Endothelial cell (in vitro differentiated cells): ENCODE results near the gene HRAS. TPM values are rescaled to one million over a fixed set of nuclear protein-coding genes. Genes with fewer than 3 reads are reported as not detected.
"Not testable (repeated sequence)": the region's sequence is repeated elsewhere in the genome, so short reads cannot be mapped to it uniquely, and the experiment has no call there.

Experiments
- DNase-seq: peaks from one replicate; pipeline ENCODE4 v3.0.0; 2021; ENCODE audit warnings: low spot score
- H3K27ac Mint-ChIP-seq: one replicate; pipeline ENCODE4 v1.8.0; 2021; ENCODE audit warnings: mixed read lengths, inconsistent platforms; ENCODE audit not compliant: unreplicated experiment
- H3K27me3 Mint-ChIP-seq: one replicate; pipeline ENCODE4 v1.8.0; 2021; ENCODE audit warnings: mild to moderate bottlenecking, moderate library complexity, mixed read lengths, inconsistent platforms; ENCODE audit not compliant: unreplicated experiment
- H3K36me3 Mint-ChIP-seq: one replicate; pipeline ENCODE4 v1.8.0; 2021; ENCODE audit warnings: mild to moderate bottlenecking, low read depth, mixed read lengths, inconsistent platforms; ENCODE audit not compliant: unreplicated experiment
- H3K4me1 Mint-ChIP-seq: one replicate; pipeline ENCODE4 v1.8.0; 2021; ENCODE audit warnings: mild to moderate bottlenecking, mixed read lengths, inconsistent platforms; ENCODE audit not compliant: unreplicated experiment
- H3K4me3 Mint-ChIP-seq: one replicate; pipeline ENCODE4 v1.8.0; 2021; ENCODE audit warnings: mild to moderate bottlenecking, mixed read lengths, inconsistent platforms; ENCODE audit not compliant: unreplicated experiment
- H3K9me3 Mint-ChIP-seq: one replicate; pipeline ENCODE4 v1.8.0; 2021; ENCODE audit warnings: mixed read lengths, inconsistent platforms; ENCODE audit not compliant: unreplicated experiment
- total RNA-seq: library from RNA; stranded (reverse); fragmentation: NEBNext Ultra II Directional; extraction: Animal tissue kit (Norgen Biotek cat#: 25700); gene quantifications from one replicate; pipeline ENCODE4 v1.2.1, GENCODE V29; 2021; ENCODE audit not compliant: unreplicated experiment
- TF ChIP-seq, protein P1 (sequence below): fragments of 200-600 bp; sonication (generic); IDR thresholded peaks from one replicate; pipeline ENCODE4 v1.5.0; 2021; ENCODE audit warnings: antibody characterized with exemption; ENCODE audit not compliant: unreplicated experiment

HRAS gene
- total RNA-seq, 1 donor from 2014 or later, result 92.4 TPM

GRCh38 chr11:521177-521688 is 14.1 kb downstream of the HRAS start:
- TF ChIP-seq, protein P1, sequence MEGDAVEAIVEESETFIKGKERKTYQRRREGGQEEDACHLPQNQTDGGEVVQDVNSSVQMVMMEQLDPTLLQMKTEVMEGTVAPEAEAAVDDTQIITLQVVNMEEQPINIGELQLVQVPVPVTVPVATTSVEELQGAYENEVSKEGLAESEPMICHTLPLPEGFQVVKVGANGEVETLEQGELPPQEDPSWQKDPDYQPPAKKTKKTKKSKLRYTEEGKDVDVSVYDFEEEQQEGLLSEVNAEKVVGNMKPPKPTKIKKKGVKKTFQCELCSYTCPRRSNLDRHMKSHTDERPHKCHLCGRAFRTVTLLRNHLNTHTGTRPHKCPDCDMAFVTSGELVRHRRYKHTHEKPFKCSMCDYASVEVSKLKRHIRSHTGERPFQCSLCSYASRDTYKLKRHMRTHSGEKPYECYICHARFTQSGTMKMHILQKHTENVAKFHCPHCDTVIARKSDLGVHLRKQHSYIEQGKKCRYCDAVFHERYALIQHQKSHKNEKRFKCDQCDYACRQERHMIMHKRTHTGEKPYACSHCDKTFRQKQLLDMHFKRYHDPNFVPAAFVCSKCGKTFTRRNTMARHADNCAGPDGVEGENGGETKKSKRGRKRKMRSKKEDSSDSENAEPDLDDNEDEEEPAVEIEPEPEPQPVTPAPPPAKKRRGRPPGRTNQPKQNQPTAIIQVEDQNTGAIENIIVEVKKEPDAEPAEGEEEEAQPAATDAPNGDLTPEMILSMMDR, result no peak
- no peaks in the 10 kb centered on the region for H3K9me3 Mint-ChIP-seq

DNA sequence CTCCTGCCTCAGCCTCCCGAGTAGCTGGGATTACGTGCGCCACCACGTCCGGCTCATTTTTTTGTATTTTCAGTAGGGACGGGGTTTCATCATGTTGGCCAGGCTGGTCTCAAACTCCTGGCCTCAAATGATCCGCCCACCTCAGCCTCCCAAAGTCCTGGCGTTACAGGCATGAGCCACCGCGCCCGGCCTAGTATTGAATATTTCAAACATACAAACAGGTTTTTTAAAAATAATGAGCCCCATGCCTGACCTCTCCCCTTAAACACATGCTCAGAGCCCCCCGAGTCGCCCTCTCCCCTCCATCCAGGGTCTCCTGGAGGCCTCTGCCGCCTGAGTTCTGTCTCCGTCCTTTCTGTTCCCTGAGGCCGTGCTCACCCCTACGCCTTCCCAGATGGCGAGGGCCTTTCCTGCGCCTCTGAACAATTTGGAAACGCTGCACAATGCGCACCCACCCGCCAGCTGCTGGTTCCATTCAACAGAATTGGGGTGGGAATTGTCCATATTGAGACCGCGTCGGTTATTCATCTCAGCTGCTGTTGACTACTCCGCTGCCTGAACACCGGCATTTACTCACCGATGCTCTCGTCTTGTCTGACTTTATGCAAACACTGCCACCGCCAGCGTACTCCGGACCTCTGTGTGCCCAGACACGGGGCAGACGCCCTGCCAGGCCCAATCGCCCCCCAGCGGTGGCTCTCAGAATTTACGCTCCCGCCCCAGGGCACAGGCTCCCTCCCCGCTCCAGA is 14.8 kb downstream of the HRAS start:
- Mint-ChIP-seq H3K27ac (no peak overlapping the region), H3K4me3 (peak overlapping the region; percentile 15), H3K27me3 (peaks cover 10% of the 10 kb centered on the region), H3K4me1 (no peaks in the 10 kb centered on the region), H3K9me3 (no peaks in the 10 kb centered on the region), H3K36me3 (peaks cover 24% of the 10 kb centered on the region)
- TF ChIP-seq, protein P1, result no peak
- no peak for DNase-seq

More at GRCh38 chr11:521177-521688, 14.1 kb downstream of the HRAS start:
- DNase-seq, result no peak
- Mint-ChIP-seq H3K4me3 (peak overlapping the region; percentile 15), H3K36me3 (peaks cover 19% of the 10 kb centered on the region), H3K27ac (no peak overlapping the region), H3K27me3 (peaks cover 10% of the 10 kb centered on the region), H3K4me1 (no peaks in the 10 kb centered on the region)

DNA sequence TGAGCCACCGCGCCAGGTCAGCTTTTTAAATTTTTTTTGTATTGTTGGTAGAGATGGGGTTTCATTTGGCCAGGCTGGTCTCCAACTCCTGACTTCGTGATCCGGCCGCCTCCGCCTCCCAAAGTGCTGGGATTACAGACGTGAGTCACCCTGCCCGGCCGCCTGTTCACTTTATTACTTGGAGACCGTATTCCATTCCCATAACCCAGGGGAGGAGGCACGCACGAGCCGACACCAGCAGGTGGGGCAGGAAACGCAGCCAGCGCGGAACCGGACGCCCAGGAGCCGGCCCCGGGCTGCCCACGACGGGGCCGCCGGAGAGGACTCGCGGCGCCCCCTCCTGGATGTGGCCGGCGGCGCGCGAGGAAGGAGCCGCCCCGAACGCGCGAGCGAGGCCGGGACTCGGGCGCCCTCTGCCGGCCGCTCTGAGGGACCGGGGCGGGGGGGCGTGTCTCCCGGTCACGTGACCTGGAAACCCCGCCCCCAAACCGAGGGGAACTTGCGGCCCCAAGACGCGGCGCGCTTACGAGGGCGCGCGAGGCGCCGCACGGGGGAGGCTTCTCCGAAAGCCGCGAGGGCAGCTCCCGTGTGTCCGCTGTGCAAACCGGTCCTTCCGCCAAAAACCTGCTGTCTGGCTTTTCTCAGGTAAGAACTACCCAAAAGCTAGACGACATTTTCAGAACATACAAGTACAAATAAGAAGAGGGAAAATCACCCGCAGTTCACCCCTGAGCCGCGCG is 16.7 kb downstream of the HRAS start:
- TF ChIP-seq, protein P1, result peak; percentile 100
- H3K27me3 Mint-ChIP-seq, result peaks cover 12% of the 10 kb centered on the region
- H3K4me3 Mint-ChIP-seq, result peak overlapping the region; percentile 62
- DNase-seq, result peak; percentile 86
- H3K36me3 Mint-ChIP-seq, result peaks cover 27% of the 10 kb centered on the region
- H3K27ac Mint-ChIP-seq, result no peak overlapping the region
- no peaks in the 10 kb centered on the region for H3K4me1 Mint-ChIP-seq
- no peaks in the 10 kb centered on the region for H3K9me3 Mint-ChIP-seq

DNA sequence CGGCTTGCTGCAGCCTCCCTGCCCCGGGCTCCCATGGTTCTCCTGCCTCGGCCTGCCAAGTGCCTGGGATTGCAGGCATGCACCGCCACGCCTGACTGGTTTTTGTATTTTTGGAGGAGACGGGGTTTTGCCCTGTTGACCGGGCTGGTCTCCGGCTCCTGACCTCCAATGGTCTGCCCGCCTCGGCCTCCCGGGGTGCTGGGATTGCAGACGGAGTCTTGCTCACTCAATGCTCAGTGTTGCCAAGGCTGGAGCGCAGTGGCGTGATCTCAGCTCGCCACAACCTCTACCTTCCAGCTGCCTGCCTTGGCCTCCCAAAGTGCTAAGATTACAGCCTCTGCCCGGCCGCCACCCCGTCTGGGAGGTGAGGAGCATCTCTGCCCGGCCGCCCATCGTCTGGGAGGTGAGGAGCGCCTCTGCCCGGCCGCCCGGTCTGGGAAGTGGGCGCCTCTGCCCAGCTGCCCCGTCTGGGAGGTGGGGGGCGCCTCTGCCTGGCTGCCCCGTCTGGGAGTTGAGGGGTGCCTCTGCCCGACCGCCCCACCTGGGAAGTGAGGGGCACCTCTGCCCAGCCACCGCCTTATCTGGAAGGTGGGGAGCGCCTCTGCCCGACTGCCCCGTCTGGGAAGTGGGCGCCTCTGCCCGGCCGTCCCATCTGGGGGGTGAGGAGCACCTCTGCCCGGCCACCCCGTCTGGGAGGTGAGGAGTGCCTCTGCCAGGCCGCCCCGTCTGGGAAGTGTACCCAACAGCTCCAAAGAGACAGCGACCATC is 18.3 kb downstream of the HRAS start:
- H3K27ac Mint-ChIP-seq, H3K9me3 Mint-ChIP-seq, DNase-seq, H3K4me3 Mint-ChIP-seq, H3K4me1 Mint-ChIP-seq: not testable (repeated sequence)
- Mint-ChIP-seq H3K36me3 (peaks cover 27% of the 10 kb centered on the region), H3K27me3 (peaks cover 13% of the 10 kb centered on the region)

DNA sequence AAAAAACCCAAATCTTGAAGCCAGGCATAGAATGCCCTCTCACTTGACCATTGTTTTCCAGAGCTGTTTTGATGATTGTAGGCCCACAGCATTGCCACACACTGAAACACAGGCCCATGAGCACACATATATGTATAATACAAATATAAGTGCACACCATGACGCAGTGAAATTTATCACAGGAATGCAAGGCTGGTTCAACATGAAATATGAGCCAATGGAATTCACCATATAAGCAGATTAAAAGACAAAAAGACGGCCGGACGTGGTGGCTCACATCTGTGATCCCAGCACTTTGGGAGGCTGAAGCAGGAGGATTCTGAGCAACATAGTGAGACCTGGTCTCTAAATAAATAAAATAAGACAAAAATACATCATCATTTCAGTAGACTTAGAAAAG is 19.0 kb downstream of the HRAS start:
- H3K4me3 Mint-ChIP-seq, result no peak overlapping the region
- no peaks in the 10 kb centered on the region for H3K4me1 Mint-ChIP-seq
- TF ChIP-seq, protein P1, result no peak
- DNase-seq, result no peak
- H3K27ac Mint-ChIP-seq, result no peak overlapping the region
- peaks cover 13% of the 10 kb centered on the region for H3K27me3 Mint-ChIP-seq
- H3K9me3 Mint-ChIP-seq, result no peaks in the 10 kb centered on the region
- peaks cover 30% of the 10 kb centered on the region for H3K36me3 Mint-ChIP-seq
